ENCODE measurements around the gene TUT4. TPM values are rescaled to one million over a fixed set of nuclear protein-coding genes. Genes with fewer than 3 reads are reported as not detected.

Gene TUT4
- total RNA-seq, 3 donors from 2014 or later (not counting 1 experiment from before 2014, with no cell fraction given) = 124 to 156 (median 125) TPM

DNA sequence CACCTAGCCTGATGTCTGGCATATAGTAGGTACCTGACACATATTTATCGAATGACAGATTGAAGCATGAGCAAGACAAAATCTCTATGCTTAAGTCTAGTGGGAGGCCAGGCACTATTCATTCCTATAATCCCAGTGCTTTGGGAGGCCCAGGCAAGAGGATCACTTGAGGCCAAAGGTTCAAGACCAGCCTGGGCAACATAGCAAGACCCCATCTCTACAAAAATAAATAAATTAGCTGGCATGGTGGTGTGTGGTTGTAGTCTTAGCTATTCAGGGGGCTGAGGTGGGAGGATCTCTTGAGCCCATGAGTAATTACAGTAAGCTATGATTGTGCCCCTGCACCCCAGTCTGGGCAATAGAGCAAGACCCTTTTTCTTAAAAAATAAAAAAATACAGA lies 23.2 kb upstream of the TUT4 start:
- Mint-ChIP-seq H3K27ac (no peak overlapping the region), H3K27me3 (ENCODE audit: low read depth in 2 of 2) (no peaks in the 10 kb centered on the region), H3K36me3 (no peaks in the 10 kb centered on the region), H3K4me1 (peaks cover 33 to 39% of the 10 kb centered on the region in 2 donors), H3K9me3 (no peaks in the 10 kb centered on the region), H3K4me3 (no peak overlapping the region)
- no peak for DNase-seq
- Histone ChIP-seq H3K9me3 (ENCODE audit: control insufficient read depth, insufficient read depth, low read length) (no peaks in the 10 kb centered on the region), H3K36me3 (ENCODE audit: control insufficient read depth, insufficient read depth, low read length) (no peaks in the 10 kb centered on the region), H3K27ac (ENCODE audit: low read length) (no peak overlapping the region), H3K4me1 (ENCODE audit: control insufficient read depth, insufficient read depth, low read length) (no peaks in the 10 kb centered on the region), H3K27me3 (ENCODE audit: control insufficient read depth, insufficient read depth, low read length) (no peaks in the 10 kb centered on the region), H3K4me3 (ENCODE audit: low read length) (no peak overlapping the region)
- ATAC-seq = no peak
- TF ChIP-seq CTCF (IDR thresholded peaks at IDR 0.05) = no peak
- 94% methylated on average over 1 of the region's 1 CpG for WGBS (ENCODE audit: insufficient coverage)
- intact Hi-C loops (cut with micrococcal nuclease) = no loop called here

DNA sequence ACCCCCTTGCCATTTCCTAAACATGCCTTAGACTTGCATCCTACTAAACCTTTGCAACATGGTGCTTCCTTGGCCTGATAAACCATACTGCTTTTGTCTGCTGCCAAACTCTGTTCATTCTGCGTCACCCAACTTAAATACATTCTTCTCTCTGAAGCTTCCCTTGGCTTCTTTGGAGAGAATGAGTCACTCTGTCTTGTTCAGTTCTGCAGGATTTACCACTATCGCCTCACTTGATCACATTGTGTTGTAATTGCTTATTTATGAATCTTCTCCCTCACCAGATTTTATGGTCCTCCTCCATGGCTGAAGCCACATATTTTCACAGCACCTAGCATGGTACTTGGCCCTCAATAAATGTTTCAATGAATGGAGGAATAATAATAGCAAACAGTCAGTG lies 21.7 kb upstream of the TUT4 start:
- no peaks in the 10 kb centered on the region for H3K36me3 ChIP-seq (ENCODE audit: control insufficient read depth, insufficient read depth, low read length)
- no peak for ATAC-seq

GRCh38 chr1:52572387-52572786 lies 19.5 kb upstream of the TUT4 start:
- no peak overlapping the region for H3K27ac Mint-ChIP-seq
- no peak for TF ChIP-seq CTCF (IDR thresholded peaks at IDR 0.05)
- no peaks in the 10 kb centered on the region for H3K36me3 Mint-ChIP-seq
- intact Hi-C loops (cut with micrococcal nuclease) = no loop called here
- H3K9me3 Mint-ChIP-seq = no peaks in the 10 kb centered on the region
- peaks cover 29 to 36% of the 10 kb centered on the region in 2 donors for H3K4me1 Mint-ChIP-seq
- ATAC-seq (no peak), DNase-seq (no peak)
- Histone ChIP-seq H3K4me1 (ENCODE audit: control insufficient read depth, insufficient read depth, low read length) (peaks cover 3% of the 10 kb centered on the region), H3K9me3 (ENCODE audit: control insufficient read depth, insufficient read depth, low read length) (no peaks in the 10 kb centered on the region), H3K27ac (ENCODE audit: low read length) (no peak overlapping the region), H3K36me3 (ENCODE audit: control insufficient read depth, insufficient read depth, low read length) (no peaks in the 10 kb centered on the region), H3K27me3 (ENCODE audit: control insufficient read depth, insufficient read depth, low read length) (no peaks in the 10 kb centered on the region), H3K4me3 (ENCODE audit: low read length) (no peak overlapping the region)
- H3K27me3 Mint-ChIP-seq (ENCODE audit: low read depth in 2 of 2) = no peaks in the 10 kb centered on the region
- 99% methylated on average over 4 of the region's 4 CpGs for WGBS (ENCODE audit: insufficient coverage)
- no peak overlapping the region for H3K4me3 Mint-ChIP-seq

More for the DNA sequence above, 21.7 kb upstream of the TUT4 start:
- WGBS (ENCODE audit: insufficient coverage) = 96% methylated on average over 1 of the region's 2 CpGs
- H3K4me1 ChIP-seq (ENCODE audit: control insufficient read depth, insufficient read depth, low read length) = peaks cover 3% of the 10 kb centered on the region
- H3K4me1 Mint-ChIP-seq = peaks cover 34% of the 10 kb centered on the region in 2 donors
- no peak for DNase-seq
- no peaks in the 10 kb centered on the region for H3K9me3 Mint-ChIP-seq
- H3K4me3 Mint-ChIP-seq = no peak overlapping the region
- H3K27ac ChIP-seq (ENCODE audit: low read length) = no peak overlapping the region
- H3K4me3 ChIP-seq (ENCODE audit: low read length) = no peak overlapping the region
- no peaks in the 10 kb centered on the region for H3K27me3 ChIP-seq (ENCODE audit: control insufficient read depth, insufficient read depth, low read length)
- intact Hi-C loops (cut with micrococcal nuclease) = no loop called here
- no peaks in the 10 kb centered on the region for H3K36me3 Mint-ChIP-seq
- no peaks in the 10 kb centered on the region for H3K27me3 Mint-ChIP-seq (ENCODE audit: low read depth in 2 of 2)
- H3K9me3 ChIP-seq (ENCODE audit: control insufficient read depth, insufficient read depth, low read length) = no peaks in the 10 kb centered on the region
- no peak overlapping the region for H3K27ac Mint-ChIP-seq
- no peak for TF ChIP-seq CTCF (IDR thresholded peaks at IDR 0.05)

DNA sequence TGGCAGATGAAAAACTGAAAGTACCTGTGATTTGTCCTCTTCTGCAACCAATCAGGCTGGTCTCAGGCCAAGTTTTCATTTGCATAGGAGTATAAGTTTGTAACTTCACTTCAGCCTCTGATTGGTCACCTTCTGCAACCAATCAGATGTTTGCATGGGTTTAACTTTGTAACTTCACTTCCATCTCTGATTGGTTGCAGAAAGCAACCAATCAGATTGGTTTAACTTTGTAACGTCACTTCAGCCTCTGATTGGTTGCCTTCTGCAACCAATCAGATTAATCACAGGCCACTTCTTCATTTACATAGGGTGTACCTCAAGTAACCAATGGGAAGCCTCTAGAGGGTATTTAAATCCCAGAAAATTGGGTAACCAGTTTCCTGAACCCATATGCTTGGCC lies 18.9 kb upstream of the TUT4 start:
- Mint-ChIP-seq H3K36me3 (no peaks in the 10 kb centered on the region), H3K4me1 (peaks cover 29 to 33% of the 10 kb centered on the region in 2 donors), H3K27ac (no peak overlapping the region), H3K4me3 (no peak overlapping the region), H3K27me3 (ENCODE audit: low read depth in 2 of 2) (no peaks in the 10 kb centered on the region), H3K9me3 (no peaks in the 10 kb centered on the region)
- DNase-seq (no peak), ATAC-seq (no peak)
- Histone ChIP-seq H3K27me3 (ENCODE audit: control insufficient read depth, insufficient read depth, low read length) (no peaks in the 10 kb centered on the region), H3K4me3 (ENCODE audit: low read length) (no peak overlapping the region), H3K27ac (ENCODE audit: low read length) (no peak overlapping the region), H3K9me3 (ENCODE audit: control insufficient read depth, insufficient read depth, low read length) (no peaks in the 10 kb centered on the region), H3K36me3 (ENCODE audit: control insufficient read depth, insufficient read depth, low read length) (no peaks in the 10 kb centered on the region), H3K4me1 (ENCODE audit: control insufficient read depth, insufficient read depth, low read length) (peaks cover 3% of the 10 kb centered on the region)
- TF ChIP-seq CTCF (IDR thresholded peaks at IDR 0.05) = no peak
- WGBS (ENCODE audit: insufficient coverage) = 56% methylated on average over 1 of the region's 1 CpG
- intact Hi-C loops (cut with micrococcal nuclease) = no loop called here

All from natural killer cell (primary cell).